GM21737 (cell line): Measurements from ENCODE around the gene GALNT13.

Source experiments
- ATAC-seq: cut with Tn5 transposase; IDR thresholded peaks from one replicate; pipeline ENCODE4 v1.9.1; 2021; ENCODE audit warnings: mild to moderate bottlenecking, moderate library complexity; ENCODE audit not compliant: unreplicated experiment

Gene GALNT13

GRCh38 chr2:154289870-154290269 is 418.1 kb downstream of the GALNT13 start:
- no peak for ATAC-seq

GRCh38 chr2:154291511-154291910 is 419.8 kb downstream of the GALNT13 start:
- ATAC-seq: no peak

GRCh38 chr2:154291927-154292326 is 420.2 kb downstream of the GALNT13 start:
- no peak for ATAC-seq

GRCh38 chr2:154293864-154294263 is 422.1 kb downstream of the GALNT13 start:
- no peak for ATAC-seq

- no peak for ATAC-seq
These were observed 434.7 kb downstream of the GALNT13 start for GRCh38 chr2:154306266-154306970.

GRCh38 chr2:154307007-154307406 is 435.3 kb downstream of the GALNT13 start:
- ATAC-seq: no peak

GRCh38 chr2:154324601-154325000 is 452.9 kb downstream of the GALNT13 start:
- no peak for ATAC-seq

- no peak for ATAC-seq
These were observed 457.8 kb downstream of the GALNT13 start for GRCh38 chr2:154329510-154329909.

- ATAC-seq: no peak
These were observed 460.1 kb downstream of the GALNT13 start for GRCh38 chr2:154331784-154332183.

- no peak for ATAC-seq
These were observed 464.5 kb downstream of the GALNT13 start for GRCh38 chr2:154336201-154336600.

GRCh38 chr2:154338352-154338967 is 466.7 kb downstream of the GALNT13 start:
- ATAC-seq: no peak

GRCh38 chr2:154343282-154343681 is 471.6 kb downstream of the GALNT13 start:
- ATAC-seq: no peak

GRCh38 chr2:154350911-154351310 is 479.2 kb downstream of the GALNT13 start:
- no peak for ATAC-seq

- ATAC-seq: no peak
These were observed 489.6 kb downstream of the GALNT13 start for GRCh38 chr2:154361276-154361675.

- no peak for ATAC-seq
These were observed 496.4 kb downstream of the GALNT13 start for GRCh38 chr2:154368153-154368552.

- ATAC-seq: no peak
These were observed 499.2 kb downstream of the GALNT13 start for GRCh38 chr2:154370873-154371272.

- ATAC-seq: no peak
These were observed 502.7 kb downstream of the GALNT13 start for GRCh38 chr2:154374416-154374815.

GRCh38 chr2:154375579-154375931 is 503.8 kb downstream of the GALNT13 start:
- ATAC-seq: no peak

GRCh38 chr2:154381931-154382794 is 510.4 kb downstream of the GALNT13 start:
- no peak for ATAC-seq

GRCh38 chr2:154386186-154386585 is 514.5 kb downstream of the GALNT13 start:
- no peak for ATAC-seq

GRCh38 chr2:154391051-154391450 is 519.3 kb downstream of the GALNT13 start:
- ATAC-seq: no peak

GRCh38 chr2:154392256-154392655 is 520.5 kb downstream of the GALNT13 start:
- ATAC-seq: peak; percentile 91
